Activated CD4-positive, alpha-beta T cell treated with anti-CD3 and anti-CD28 coated beads, Interleukin-2, amount 50 U/mL, for 48 hours (primary cell): ENCODE data around the gene SETD9.

Experiments used
- DNase-seq, 2 experiments: peaks; one replicate each; pipeline ENCODE4 v3.0.0-alpha.2; 2020

The SETD9 gene

GRCh38 chr5:56938858-56939257 is 29.5 kb downstream of the SETD9 start:
- DNase-seq: no peak

GRCh38 chr5:56941981-56942380 is 32.6 kb downstream of the SETD9 start:
- DNase-seq: no peak

GRCh38 chr5:56947052-56947451 is 37.7 kb downstream of the SETD9 start:
- DNase-seq: no peak

DNA sequence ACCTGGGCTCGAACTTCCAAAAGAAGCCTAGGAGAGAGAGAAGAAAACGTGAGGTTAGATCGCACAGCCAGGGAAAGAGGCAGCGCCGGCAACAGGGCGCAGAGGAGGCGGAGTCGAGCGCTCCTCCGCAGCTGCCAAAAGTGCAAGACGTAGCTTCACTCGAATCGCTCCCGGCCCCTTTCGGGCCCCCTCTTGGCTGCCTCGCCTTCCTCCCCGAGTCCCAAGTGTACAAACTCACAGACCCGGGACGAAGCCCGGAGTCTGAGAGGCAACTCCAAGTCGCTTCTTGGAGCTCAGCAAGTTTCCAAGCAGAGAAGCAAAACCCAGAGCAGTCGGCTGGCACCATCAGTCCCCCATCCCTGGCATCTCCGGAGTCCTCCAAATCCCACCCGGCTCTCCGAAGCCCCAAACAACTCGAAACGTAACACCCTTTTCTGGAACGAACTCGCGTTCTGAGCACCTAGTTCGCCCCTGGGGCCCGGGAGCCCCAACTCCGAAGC is 41.3 kb downstream of the SETD9 start:
- DNase-seq: peak; percentile 56 to 67

- DNase-seq: peak; percentile 25 to 30
Measured at GRCh38 chr5:56951126-56951945, 41.9 kb downstream of the SETD9 start.

GRCh38 chr5:56951946-56952691 is 42.7 kb downstream of the SETD9 start, which contains the start of gene MIER3:
Gene MIER3 (minus strand): TSS chr5:56952123. CDS start chr5:56952102, 21 bp downstream.
- peak; percentile 76 to 80 for DNase-seq

DNA sequence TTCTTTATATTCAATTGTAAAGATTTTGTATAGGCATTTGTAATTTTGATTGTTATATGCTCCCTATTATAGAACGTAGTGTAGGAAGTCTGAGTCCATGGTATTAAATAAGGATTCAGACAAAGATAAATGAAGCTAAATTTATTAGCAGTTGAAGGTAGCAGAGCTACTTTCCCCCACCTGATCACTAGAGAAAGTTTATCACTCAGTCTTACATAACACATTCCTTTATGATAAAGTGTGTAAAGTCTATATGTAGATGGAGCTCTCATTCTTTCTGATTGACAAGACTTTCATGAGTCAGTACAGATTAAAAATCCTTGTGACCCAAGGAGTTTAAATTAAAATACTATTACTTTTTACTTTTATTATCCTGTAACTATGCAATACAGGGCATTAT is 44.9 kb downstream of the SETD9 start:
- DNase-seq: no peak

GRCh38 chr5:56958595-56958994 is 49.2 kb downstream of the SETD9 start:
- no peak for DNase-seq

DNA sequence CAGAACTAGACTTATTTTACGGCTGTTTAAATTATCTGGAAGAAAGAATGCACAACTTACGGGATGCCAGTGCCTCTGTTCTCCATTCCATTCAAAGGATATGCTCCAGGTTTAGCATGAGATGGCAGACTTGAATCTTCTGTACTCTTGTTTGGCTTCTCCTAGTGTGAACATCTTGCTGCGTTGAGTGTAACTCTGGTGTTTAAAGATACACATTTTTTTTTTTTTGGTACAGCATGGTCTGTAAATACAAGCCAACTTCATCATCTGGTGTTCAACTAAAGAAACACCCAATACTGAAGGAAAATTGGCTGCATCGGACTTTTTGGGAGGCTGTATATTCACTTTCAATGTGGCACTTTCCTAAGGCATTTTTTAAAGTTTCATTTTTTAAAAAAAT is 49.9 kb downstream of the SETD9 start:
- no peak for DNase-seq

GRCh38 chr5:56961746-56962145 is 52.4 kb downstream of the SETD9 start:
- no peak for DNase-seq

DNA sequence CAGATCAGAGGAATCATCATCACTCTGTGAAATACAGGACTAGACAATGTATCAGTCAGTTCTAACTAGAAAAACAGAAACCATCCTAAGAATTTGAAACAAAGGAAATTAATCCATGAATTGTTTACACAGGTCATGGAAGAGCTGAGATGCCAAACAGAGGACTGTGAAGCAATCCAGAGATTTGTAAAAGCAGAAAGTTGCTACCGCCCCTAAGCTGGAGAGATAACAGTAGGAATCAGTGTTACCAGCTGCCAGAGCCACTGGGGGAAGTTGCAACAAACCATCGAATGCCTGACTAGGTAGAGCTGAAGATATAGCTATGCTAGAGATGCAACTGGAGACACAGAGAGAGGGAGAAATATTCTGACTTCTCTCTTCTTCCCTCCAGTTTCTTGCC is 52.9 kb downstream of the SETD9 start:
- no peak for DNase-seq

GRCh38 chr5:56963246-56963645 is 53.9 kb downstream of the SETD9 start:
- no peak for DNase-seq

GRCh38 chr5:56964173-56964572 is 54.8 kb downstream of the SETD9 start:
- DNase-seq: no peak
